ENCODE results near the gene GLRX.
A peak's percentile ranks its signal among the peaks of the same experiment; 100 is the strongest.

Gene GLRX

DNA sequence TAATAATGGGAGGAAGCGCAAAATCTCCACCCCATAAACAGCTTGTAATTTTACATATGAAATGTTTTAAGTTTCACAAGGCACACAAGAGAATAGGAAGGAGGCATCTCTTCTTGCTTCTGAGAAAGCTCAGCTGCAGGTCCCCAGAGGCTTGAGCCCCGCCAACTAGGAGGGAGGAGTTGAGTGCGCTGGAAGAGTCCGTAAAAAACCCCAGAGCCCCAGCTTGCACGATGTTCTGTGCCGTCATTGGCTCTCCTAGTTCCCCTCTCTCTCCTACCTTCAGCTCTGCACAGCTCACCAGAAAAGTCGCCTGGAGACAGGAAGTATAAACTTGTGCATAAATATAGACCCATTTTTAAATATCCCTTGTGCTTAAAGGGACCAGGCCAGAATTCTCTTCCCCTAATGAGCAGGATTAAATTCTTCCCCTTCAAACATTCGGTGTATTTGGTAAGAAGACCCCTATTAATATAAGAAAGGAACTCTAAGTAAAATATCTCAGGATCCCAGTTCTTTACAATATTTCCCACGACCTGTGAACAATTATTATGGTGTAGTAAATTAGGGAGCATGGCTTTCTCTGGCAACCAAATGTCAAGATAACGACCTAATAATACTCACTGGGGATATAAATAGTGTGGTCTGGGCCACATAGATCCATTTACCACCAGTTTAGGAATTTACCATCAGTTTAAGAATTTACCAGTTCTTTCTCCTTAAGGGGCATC is 13.7 kb downstream of the GLRX start:
- peak; percentile 60 for DNase-seq (ENCODE audit: low read depth)

DNA sequence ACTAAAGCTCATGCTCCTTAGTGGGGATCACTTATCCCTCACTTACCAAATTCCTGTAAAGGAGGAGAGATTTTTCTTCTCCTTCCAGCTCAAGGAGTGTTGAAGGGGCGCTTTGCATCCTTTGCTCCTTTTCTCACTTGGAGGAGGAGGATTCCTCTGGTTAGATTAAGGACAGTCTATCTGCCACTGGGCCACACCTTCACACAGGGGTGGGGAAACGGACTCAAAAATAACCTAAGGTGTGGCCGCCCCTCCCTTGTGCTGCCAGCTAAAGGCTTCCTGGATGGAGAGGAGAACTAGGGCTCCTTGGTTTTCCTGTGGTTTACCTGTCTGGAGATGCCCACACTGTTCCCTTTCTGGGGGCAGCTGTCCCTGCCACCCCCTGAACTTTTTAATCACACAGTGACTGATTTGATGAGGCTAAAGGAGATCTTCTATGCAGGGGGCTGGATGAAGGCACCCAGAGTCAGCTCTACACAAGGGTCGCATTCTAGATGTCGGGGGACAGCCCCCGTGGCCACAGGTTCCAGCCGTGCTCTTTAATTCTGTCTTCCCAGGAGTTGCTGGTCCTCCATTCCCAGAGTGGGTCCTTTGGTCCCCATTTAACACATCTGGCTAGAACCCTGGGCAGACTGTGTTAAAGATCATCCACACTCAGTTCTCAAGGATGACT is 14.4 kb downstream of the GLRX start:
- DNase-seq (ENCODE audit: low read depth): no peak

DNA sequence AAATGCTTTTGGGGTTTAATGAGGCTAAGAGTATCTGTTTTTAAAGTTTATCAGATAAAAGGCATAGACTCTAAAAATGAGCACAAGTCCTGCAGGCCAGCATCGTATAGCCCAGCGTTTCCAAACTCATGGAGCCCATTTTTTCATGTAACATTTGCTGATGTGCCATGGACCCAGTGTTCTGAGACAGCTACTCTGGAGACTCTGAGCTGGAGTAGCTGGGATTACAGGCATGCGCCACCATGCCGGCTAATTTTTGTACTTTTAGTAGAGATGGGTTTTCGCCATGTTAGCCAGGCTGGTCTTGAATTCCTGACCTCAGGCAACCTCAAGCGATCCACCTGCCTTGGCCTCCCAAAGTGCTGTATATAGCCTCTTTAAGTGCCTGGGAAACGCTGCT is 15.8 kb downstream of the GLRX start:
- no peak for DNase-seq (ENCODE audit: low read depth)

DNA sequence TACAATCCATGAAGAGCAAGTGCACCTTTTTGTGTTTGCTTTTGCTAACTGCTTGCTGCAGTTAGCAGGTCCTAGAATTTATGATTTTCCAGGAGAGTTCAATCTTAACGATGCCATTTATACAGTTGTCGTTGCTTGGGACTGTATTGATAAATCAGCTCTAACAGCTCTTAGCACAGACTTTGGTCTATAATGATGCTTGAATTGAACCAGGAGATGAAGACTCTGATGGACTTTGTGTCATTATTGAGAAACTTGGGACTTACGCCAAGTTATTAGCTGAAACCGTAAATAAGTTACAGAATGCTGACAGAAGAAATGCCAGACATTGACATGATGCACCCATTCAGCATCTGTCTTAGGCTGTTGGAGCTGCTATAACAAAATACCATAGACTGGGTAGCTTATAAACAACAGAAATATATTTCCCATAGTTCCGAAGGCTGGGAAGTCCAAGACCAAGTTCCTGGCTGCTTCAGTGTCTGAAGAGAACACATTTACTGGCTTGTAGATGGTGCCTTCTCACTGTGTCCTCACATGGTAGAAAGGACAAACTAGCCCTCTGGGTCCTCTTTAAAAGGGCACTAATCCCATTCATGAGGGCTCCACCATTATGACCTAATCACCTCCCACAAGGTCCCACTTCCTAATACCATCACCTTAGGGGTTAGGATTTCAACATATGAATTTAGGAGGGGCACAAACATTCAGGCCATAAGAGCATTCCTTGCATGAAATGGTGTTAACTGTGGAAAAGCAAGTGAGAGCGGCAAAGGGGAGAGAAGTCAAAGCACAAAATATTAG is 17.6 kb downstream of the GLRX start:
- DNase-seq (ENCODE audit: low read depth): no peak

DNA sequence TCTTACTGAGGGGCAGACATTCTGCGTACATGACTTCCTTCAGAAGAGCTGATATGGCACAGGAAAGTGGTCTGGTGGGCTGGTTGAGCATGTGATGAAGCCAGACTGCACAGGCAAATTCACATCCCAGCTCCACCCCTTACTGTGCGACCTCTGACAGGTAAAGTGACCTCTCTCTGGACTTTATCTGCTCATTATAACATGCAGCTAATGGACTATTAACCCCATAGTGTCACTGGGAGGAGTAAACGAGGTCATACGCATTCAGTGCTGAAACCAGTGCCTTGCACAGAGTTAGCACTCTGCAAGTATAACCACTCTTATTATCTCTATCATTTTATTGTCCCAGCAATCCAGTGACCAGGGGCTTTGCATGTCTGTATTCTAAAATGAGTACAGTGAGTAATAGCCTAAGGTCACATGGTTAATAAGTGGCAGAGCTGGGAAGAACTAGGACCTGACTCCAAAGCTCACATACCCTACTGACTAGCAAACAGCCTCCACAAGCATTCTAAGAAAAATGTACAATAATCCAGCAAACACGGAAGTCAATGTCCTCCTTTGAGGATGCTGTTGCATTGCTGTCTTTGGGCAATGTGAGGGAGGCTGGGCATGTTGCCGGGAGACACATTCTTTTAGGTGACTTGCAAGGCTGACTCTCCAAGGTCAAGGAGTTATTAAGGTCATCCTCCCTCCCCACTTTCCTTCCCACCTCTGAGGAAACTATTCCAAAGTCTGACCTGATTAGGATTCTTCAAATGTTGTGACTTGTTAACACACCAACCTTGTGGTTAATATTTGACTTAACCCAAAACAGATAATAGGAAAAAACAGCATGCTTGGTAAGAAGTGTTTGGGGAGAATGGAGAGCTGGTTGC is 19.0 kb downstream of the GLRX start:
- no peak for DNase-seq (ENCODE audit: low read depth)

DNA sequence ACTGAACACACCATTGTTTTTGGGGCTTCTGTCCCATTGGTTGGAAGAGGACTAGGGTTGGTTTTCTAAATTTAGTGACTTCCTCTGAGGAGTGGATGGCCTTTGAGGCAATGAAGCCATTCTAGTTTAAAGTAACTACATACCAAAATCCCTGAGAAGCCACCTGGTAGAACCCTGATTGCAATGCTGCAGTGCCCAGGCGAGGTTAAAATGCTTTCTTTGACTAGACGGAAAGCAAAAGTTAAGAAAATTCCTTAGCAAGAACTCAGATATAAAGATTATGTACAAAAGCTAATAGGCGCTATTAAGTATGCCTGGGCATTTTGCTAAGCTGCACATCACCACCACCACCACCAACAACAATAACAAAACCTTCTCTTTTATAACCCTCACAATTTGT is 20.6 kb downstream of the GLRX start:
- DNase-seq (ENCODE audit: low read depth): no peak

DNA sequence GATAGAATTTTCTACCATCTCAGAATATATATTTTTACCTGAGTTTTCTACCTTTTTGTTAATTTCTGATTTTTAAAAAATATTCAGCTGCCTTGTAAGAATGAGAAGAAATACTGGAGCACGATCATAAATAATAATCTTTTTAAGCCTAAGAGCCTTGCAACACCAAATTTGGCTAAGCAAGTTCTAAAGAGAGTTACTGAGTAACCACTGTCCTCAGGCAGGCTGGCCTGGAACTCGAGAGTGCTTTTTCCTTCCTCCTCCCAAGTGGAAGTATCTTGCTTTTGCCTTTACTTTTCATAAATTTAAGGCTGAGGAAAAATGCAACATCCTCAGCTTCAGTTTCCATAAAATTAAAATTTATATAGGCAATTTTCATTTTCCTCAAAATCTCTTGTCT is 21.0 kb downstream of the GLRX start:
- DNase-seq (ENCODE audit: low read depth): no peak

DNA sequence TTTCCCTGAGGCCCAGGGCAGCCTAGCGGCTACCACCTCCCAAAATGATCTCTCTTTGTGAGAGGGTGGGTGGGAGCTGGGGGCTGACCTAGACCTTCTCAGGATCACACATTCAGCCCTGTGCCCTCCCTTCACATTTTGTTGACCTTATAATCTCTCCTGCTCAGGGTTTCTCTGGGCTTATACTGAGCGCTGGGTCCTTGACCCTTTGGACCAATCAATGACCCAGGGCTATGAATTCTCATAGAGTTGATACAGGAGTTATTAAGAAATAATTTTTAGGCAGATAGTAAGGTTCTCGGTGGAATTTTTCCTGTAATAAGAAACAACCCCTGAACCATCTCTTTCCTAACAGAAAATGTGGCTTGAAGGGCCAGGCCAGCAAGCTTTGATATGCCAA is 22.0 kb downstream of the GLRX start:
- no peak for DNase-seq (ENCODE audit: low read depth)

DNA sequence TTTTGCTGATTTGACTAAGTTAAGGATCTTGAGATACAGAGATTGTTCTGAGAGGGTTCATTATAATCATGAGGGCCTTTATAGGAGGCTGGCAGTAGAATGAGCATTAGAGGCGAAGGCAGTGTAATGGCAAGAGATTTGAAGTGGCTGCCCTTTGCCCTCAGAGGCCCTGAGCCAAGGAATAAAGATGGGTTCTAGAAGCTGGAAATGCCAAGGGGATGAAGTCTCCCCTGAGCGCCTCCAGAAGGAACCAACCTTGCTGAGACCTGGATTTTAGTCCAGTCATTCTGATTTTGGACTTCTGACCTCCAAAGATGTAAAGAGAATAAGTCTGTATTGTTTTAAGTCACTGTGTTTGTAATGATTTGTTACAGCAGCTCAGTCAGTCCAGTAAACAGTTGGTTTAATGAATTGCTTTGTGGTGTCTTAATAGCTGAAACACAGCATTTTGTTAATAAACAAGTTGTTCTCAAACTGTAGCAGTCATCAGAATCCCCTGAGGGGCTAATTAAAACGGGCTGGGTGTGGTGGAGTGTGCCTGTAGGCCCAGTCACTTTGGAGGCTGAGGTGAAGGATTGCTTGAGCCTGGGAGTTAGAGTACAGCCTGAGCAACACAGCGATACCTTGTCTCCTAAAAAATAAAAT is 23.2 kb downstream of the GLRX start:
- no peak for DNase-seq (ENCODE audit: low read depth)

DNA sequence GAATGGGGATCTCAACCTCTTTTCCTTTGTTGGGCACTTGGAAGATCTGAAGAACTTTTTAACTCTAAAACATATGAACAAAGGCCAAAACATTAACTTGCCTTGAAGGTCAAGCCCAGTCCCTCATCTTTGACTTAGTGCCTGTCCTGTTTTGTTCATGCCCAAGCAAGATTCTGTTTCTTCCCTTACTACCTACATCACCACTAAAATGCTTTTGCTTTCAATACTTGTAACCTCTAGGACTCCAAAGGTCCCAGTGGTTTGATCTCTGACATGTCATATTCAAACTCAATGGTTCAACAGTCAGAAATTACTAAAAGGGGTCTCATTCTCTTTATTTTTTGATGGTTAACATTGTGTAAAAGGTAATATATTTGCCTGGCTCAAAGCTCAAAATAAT is 24.0 kb downstream of the GLRX start:
- DNase-seq (ENCODE audit: low read depth): no peak

DNA sequence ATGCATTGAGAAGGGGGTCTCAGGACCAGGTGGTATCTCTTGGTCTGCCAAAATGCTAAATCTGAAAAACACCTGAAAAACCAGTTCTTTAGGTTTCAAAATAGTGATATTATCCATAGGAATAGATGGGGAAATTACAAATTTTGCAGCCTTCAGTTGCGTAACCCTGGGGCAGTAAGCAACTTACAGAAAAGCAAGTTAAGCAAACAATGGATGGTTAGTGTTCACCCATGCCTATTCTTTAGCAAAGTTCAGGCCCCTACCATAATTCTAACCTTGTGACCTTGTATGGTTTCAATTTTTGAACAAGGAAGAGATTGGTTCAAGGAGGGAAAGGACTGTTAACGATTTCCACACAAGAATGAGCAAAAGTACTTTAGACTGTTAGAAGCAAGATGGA is 24.5 kb downstream of the GLRX start:
- no peak for DNase-seq (ENCODE audit: low read depth)

DNA sequence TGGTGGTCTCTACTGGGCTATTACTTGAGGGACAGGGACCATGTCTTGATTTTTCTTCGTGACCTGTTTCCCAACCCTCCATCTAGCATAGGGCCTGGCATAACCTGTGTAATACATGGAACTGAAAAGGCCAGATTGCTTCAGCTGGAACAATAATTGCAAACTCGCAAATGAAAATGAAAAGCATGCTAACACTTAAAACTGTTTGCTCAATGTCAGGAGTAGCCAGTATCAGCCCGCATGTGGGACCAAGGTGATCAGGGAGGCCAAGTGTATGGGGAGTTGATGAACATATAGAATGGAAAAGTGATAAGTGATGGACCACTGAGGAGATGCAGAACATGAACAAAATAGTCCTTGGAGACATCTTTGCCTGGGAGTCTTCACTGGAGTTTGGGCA is 25.2 kb downstream of the GLRX start:
- no peak for DNase-seq (ENCODE audit: low read depth)

DNA sequence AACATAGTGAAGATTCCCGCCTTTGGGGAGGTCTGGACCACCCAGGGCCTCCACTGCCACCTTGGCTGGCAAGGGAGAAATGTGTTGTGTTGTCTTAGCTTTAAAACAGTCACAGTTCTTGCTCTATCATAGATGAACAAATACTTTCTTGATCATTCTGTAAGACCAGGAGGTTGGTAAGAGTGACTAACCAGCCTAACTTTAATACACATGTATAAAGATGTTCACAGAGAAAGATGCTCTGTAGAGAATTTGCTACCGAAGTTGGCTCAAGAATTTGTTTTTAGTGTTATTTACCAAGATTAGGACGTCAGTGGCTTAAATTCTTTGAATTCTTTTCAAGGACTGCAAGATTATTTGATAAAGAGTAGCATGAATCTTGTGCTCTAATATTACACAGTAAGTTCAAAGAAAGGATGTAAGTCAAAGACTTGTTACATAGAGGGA is 28.4 kb downstream of the GLRX start:
- peak; percentile 89 for DNase-seq (ENCODE audit: low read depth)

DNA sequence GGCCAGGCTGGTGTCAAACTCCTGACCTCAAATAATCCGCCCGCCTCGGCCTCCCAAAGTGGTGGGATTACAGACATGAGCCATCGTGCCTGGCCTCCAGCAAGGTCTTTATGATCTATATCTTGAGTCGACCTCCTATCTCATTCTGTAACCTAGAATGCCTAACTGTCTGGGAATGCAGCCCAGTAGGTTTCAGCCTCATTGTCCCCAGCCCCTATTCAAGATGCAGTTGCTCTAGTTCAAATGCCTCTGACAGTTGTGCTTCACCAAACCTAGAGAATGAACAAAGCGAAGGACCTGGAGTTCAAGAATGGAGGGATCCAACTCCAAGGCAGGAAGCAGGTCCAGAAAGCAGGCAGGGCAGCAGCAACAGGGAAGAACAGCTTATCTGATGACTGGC is 30.8 kb downstream of the GLRX start:
- DNase-seq (ENCODE audit: low read depth): peak; percentile 36

DNA sequence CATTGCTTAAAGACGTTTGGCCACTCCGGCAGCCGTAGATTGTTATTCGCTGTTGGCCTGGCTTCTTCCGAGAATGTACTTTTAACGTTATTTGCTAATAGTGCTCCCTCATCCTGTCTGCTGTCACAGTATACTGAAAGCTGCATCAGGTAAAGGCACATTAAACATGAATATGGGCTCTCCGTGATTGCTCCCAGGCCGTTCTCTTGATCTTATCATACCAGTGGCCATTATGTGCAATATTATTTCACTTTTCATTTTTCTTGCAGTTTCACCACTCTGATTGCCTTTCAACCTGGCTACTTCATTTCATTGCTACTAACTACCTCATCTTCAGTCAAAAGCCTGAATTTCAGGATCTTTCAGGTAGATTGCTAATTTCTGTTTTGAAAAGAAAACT is 34.0 kb downstream of the GLRX start:
- no peak for DNase-seq (ENCODE audit: low read depth)

DNA sequence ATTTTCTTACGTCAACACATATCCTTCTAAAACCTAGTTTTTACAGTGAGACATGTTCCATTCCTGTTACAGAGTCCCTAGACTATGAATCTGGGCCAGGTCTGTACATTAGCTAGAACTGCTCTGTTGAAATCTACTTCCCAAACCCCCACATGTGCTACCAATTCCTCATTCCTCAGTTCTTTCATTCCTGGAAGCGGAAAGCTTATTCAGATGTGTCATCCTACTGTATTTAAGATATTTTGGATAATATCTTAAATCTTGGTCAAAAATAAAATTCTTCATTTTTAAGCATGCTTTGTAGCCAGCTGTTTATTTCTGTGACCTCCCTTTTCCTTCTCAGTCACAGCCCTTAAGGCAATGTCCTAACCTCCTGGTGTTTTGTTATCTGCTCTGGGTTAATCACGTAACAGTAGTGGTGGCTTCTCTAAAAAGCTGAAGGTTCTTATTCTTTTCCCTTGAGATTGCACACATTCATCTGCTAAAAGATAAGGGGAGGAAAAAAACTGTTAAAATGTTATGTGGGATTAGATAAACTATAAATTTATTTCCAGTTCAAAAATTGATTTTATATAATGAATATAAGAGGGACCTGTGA is 35.6 kb downstream of the GLRX start:
- DNase-seq (ENCODE audit: low read depth): peak; percentile 88

DNA sequence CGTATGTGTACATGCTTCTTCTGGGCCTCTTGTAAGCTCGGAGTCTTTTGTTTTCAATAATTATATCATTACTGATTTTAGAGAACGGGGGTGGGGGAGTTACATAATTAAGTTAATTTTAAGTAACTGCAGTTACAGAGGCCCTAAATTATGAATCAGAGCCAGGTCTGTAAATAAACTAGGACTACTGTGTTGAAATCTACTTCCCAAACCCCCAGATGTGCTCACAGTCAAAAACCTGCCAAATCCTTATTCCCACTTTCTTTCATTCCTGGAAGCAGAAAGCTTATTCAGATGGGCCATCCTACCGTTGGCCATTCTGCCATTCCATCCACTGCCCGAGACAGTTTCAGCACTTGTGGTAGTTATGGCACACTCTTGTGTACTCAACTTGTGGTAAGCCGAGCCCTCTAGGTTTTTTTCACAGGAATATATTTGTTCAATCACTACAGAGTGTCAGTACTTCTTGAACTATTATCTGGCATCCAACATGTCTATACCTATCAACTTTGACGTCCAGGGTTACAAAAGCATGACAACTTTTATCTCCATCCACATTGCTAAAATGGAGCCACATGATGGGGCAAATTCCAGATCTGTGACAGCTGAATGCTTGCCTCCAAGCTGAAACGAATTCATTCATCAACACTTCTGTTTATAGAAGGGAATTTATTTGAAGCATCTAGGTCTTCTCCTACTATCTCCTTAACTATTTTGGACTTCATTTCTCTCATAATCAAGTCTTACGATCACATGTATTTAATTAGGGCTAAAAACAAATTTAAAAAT is 37.8 kb downstream of the GLRX start:
- DNase-seq (ENCODE audit: low read depth): no peak

DNA sequence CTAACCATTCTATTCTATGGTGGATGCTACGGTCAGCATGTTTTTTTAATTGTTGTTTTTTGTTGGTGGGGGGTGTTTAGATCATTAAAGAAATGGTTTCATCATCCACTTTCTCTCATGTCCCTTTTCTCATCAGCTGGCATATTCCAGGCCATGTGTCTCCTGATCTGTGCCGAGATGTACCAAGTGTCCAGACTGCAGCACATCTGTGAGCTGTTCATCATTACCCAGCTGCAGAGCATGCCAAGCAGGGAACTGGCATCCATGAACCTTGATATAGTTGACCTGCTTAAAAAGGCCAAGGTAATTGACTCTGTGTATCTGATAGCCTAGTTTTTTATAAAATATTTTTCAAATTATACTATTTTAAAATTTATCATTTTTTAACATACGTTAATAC is 38.9 kb downstream of the GLRX start:
- no peak for DNase-seq (ENCODE audit: low read depth)

DNA sequence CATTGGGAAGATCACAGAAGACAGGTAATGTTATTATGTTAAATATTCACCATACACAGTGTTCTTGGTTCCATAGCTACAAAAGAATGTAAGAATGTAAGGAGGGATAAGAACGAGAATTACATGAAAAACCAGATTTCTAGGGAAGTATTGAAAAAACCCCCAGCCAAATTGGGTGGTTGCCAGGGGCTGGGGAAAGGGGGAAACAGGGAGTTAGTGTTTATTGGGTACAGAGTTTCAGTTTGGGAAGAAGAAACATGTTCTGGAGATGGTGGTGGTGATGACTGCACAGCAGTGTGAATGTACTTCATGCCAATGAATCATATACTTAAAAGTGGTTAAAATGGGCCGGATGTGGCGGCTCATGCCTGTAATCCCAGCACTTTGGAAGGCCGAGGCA is 40.3 kb downstream of the GLRX start:
- DNase-seq (ENCODE audit: low read depth): no peak

DNA sequence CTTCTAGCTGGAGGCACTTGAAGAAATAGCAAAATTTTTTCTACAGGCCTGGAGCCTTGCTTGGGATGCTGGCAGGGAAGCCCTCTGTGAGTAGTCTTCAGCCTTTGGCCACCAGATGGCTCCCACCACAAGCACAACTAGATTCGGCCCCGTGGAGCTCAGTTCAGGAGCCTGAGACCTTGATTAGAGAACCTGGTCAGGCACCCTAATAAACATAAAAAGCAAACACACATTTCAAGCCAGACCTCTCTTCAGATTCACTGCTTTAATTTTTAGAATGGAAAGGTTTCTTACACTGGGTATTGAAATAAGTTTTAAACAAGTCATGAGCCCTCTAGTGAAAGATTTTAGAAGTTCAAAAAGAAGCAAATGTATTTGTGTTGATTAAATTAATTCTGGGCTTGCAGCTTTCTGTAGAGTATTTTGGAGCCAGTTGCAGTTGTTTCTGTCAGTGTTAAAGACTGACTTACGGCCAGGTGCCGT is 41.4 kb downstream of the GLRX start:
- peak; percentile 85 for DNase-seq (ENCODE audit: low read depth)
